ENCODE data around the gene ABCG1. TPM values are rescaled to one million over a fixed set of nuclear protein-coding genes. Genes with fewer than 3 reads are reported as not detected.

ABCG1 gene
- total RNA-seq, 1 donor from 2014 or later = 1.6 TPM

DNA sequence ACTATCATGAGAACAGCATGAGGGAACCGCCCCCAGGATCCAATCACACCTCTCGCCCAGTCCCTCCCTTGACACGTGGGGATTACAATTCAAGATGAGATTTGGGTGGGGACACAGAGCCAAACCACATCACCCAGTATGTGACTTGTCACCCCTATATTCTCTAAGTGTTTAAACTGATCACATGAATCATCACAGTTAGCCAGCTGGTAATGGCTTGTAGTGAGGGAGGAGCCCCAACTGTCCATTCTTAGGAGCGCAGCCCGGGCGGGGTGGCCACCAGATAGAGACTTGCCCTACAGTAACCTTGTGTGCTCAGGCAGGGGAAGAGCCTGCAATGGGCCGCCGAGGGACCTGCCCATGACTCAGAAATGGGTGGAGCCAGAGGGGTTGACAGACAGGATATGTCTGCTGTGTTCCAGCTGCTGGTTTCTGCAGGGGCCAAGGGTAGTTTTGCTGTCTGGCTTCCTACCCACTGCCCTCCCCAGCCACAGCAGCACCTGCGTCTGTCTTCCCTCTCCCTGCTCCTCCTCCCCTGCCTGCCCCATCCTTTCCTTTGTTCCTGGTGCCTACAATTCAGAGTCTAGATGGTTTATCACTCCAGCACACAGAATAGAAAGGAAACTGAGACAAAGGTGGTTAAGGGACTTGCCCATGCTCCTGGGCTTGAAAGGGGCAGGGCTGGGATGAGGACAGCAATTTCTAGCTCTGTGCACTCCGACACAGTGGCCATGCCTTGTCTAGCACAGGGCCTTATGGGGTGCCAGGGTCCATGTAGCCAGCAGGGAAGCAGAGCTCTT, 9.2 kb downstream of the ABCG1 start:
- H3K36me3 Mint-ChIP-seq (ENCODE audit: low read depth) = no peaks in the 10 kb centered on the region
- H3K9me3 Mint-ChIP-seq (ENCODE audit: low read depth) = no peaks in the 10 kb centered on the region
- DNase-seq (ENCODE audit: low spot score) = no peak
- peaks cover 17% of the 10 kb centered on the region for H3K4me1 Mint-ChIP-seq (ENCODE audit: low read depth)
- H3K4me3 Mint-ChIP-seq (ENCODE audit: unreplicated experiment) = no peak overlapping the region
- peaks cover 13% of the 10 kb centered on the region for H3K27me3 Mint-ChIP-seq (ENCODE audit: low read depth)
- TF ChIP-seq, protein P1, sequence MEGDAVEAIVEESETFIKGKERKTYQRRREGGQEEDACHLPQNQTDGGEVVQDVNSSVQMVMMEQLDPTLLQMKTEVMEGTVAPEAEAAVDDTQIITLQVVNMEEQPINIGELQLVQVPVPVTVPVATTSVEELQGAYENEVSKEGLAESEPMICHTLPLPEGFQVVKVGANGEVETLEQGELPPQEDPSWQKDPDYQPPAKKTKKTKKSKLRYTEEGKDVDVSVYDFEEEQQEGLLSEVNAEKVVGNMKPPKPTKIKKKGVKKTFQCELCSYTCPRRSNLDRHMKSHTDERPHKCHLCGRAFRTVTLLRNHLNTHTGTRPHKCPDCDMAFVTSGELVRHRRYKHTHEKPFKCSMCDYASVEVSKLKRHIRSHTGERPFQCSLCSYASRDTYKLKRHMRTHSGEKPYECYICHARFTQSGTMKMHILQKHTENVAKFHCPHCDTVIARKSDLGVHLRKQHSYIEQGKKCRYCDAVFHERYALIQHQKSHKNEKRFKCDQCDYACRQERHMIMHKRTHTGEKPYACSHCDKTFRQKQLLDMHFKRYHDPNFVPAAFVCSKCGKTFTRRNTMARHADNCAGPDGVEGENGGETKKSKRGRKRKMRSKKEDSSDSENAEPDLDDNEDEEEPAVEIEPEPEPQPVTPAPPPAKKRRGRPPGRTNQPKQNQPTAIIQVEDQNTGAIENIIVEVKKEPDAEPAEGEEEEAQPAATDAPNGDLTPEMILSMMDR (IDR thresholded peaks at IDR 0.05) = no peak
- peak overlapping the region; percentile 60 for H3K27ac Mint-ChIP-seq (ENCODE audit: unreplicated experiment)

DNA sequence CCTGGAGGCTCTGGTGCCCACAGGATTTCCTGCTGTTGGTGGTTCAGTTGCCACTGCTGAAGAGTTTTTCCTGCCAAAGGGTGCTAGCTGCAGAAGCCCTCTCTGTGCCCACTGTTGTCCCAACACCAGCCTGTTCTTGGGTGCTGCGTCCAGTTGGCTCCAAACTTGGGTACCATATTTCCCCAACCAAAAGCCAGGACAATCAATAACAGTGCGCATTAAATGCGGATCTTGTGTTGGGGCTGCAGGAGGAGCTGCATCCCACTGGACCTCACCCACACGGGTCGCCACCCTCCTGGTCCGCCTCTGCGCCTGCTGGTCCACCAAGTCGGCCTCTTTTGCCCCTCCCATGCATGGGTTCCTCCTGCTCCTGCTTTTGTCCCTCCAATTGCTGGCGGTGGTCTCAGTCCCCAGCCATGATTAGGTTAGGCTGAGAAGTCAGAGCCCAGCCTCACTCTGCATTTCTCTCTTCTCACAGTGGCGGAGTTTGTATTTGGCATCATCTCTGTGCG, 9.8 kb downstream of the ABCG1 start:
- Mint-ChIP-seq H3K27ac (ENCODE audit: unreplicated experiment) (no peak overlapping the region), H3K36me3 (ENCODE audit: low read depth) (no peaks in the 10 kb centered on the region), H3K9me3 (ENCODE audit: low read depth) (no peaks in the 10 kb centered on the region), H3K27me3 (ENCODE audit: low read depth) (peaks cover 9% of the 10 kb centered on the region), H3K4me1 (ENCODE audit: low read depth) (peaks cover 24% of the 10 kb centered on the region), H3K4me3 (ENCODE audit: unreplicated experiment) (no peak overlapping the region)
- no peak for DNase-seq (ENCODE audit: low spot score)
- TF ChIP-seq, protein P1 (IDR thresholded peaks at IDR 0.05) = no peak

DNA sequence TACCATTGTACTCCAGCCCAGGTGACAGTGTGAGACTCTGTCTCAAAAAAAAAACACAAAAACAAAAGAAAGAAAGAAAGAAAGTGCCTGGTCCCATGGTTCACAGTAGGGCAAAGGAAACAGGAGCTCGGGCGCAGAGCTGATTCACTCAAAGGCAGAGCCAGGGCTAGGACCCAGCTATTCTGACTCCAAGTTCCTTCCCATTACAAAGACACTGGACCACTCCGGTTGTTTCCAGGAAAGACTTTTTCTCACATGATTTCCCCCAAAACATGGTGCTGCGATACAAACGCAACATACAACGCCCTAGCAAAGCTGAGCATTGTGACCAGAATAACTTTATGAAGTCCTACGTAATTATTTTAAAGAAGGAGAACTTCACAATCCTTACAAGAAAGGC, 10.7 kb downstream of the ABCG1 start:
- peaks cover 9% of the 10 kb centered on the region for H3K27me3 Mint-ChIP-seq (ENCODE audit: low read depth)
- H3K4me3 Mint-ChIP-seq (ENCODE audit: unreplicated experiment) = no peak overlapping the region
- H3K4me1 Mint-ChIP-seq (ENCODE audit: low read depth) = peaks cover 29% of the 10 kb centered on the region
- no peaks in the 10 kb centered on the region for H3K36me3 Mint-ChIP-seq (ENCODE audit: low read depth)
- TF ChIP-seq, protein P1 (IDR thresholded peaks at IDR 0.05) = no peak
- no peaks in the 10 kb centered on the region for H3K9me3 Mint-ChIP-seq (ENCODE audit: low read depth)
- DNase-seq (ENCODE audit: low spot score) = no peak
- no peak overlapping the region for H3K27ac Mint-ChIP-seq (ENCODE audit: unreplicated experiment)

DNA sequence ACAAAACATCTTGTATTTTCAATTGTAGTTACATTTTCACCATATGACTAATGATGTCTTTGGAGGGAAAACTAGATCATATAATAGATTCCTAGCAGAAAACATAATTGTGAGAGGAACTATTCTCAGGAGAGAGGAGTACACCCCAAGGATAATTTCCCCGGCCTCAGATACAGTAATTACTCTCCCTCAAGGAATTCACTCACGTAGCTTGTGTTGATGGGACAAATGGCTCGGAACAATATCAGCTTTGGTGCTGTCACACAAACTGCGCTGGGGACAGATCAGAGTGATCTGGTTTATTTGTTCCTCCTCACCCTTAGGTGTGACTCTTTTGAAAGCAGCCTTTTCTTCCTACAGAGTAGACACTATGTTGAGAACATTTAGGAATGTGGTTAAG, 11.2 kb downstream of the ABCG1 start:
- Mint-ChIP-seq H3K27me3 (ENCODE audit: low read depth) (peaks cover 9% of the 10 kb centered on the region), H3K27ac (ENCODE audit: unreplicated experiment) (no peak overlapping the region), H3K36me3 (ENCODE audit: low read depth) (no peaks in the 10 kb centered on the region), H3K4me1 (ENCODE audit: low read depth) (peaks cover 33% of the 10 kb centered on the region), H3K4me3 (ENCODE audit: unreplicated experiment) (no peak overlapping the region), H3K9me3 (ENCODE audit: low read depth) (no peaks in the 10 kb centered on the region)
- DNase-seq (ENCODE audit: low spot score) = no peak
- TF ChIP-seq, protein P1 (IDR thresholded peaks at IDR 0.05) = no peak

DNA sequence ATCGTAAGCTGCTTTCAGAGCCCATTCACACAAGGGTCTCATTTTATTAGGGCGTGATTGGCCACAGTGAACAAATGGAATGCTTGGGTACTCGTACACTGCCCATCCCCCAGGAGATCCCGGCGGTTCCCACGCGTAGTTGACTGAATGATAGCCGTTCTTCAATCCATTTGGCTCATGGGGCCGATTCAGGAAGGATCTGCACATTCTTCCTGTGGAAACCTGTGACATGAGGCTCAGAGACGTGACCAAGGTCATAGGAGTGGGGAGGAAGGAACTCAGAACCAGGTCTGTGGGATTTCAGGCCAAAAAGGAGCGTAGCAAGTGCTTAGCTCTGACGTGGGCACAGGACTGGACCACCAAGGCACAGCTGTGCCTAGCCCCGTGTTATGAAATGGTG, 11.7 kb downstream of the ABCG1 start:
- Mint-ChIP-seq H3K9me3 (ENCODE audit: low read depth) (no peaks in the 10 kb centered on the region), H3K27ac (ENCODE audit: unreplicated experiment) (no peak overlapping the region), H3K4me3 (ENCODE audit: unreplicated experiment) (no peak overlapping the region), H3K4me1 (ENCODE audit: low read depth) (peaks cover 37% of the 10 kb centered on the region), H3K27me3 (ENCODE audit: low read depth) (peaks cover 6% of the 10 kb centered on the region), H3K36me3 (ENCODE audit: low read depth) (no peaks in the 10 kb centered on the region)
- DNase-seq (ENCODE audit: low spot score) = no peak
- TF ChIP-seq, protein P1 (IDR thresholded peaks at IDR 0.05) = no peak

All from chondrocyte (in vitro differentiated cells).